Stimulated activated CD4-positive, alpha-beta T cell treated with anti-CD3 and anti-CD28 coated beads, TNF-alpha, amount 100 ng/mL, for 4 hours (primary cell): ENCODE measurements around the gene ATP1B1.

ENCODE experiments used
- DNase-seq, 3 experiments: peaks; one replicate each; pipeline ENCODE4 v3.0.0-alpha.2; 2020; ENCODE audit warnings: low read depth in 3 of 3

Gene ATP1B1

DNA sequence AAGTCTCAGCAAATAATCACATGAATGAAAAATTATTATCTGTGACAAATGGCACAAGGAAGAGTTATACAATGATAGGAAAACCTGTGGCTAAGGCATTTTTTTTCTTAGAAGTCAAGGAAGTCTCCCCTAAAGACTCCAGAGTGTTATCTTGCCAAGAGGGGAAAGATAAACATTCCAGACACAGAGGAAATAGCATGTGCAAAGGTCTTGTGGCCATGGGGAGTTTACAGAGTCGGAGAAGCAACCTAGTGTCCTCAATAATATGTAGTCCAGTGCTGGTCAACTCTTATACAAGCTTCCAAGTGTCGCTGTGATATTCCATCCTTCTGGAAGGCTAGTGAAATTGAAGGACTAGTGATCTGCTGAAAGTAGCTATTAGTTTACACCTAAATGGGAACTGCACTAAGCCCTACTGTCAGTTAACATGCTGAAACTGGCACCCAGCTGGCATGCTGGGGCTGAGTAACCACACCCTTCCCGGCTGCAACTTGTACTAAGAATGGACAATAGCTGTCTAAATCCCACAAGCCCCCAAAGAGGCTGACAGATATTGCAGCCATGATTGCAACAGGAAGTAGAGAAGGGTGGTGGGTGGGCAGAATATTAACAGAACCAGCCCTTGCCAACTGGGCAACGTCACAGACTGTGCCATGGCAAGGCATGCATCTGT is 11.5 kb upstream of the ATP1B1 start:
- DNase-seq: no peak

DNA sequence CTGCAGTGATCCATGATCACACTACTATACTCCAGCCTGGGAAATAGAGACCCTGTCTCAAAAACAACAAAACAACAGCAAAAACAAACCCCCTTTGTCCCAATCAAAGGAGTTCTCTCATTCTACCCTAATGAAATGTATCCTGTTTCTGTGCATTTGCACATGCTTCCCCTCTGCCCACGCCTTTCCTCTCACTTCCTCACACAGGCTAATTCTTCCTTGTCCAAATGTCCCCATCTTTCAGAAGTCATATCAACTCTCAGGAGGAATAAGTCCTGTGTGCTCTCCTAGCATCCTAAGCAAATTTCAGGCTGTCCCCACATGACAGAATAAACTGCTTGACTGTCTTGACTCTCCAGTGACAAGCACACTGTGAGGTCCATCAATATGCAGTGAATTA is 8.1 kb upstream of the ATP1B1 start:
- DNase-seq: no peak

DNA sequence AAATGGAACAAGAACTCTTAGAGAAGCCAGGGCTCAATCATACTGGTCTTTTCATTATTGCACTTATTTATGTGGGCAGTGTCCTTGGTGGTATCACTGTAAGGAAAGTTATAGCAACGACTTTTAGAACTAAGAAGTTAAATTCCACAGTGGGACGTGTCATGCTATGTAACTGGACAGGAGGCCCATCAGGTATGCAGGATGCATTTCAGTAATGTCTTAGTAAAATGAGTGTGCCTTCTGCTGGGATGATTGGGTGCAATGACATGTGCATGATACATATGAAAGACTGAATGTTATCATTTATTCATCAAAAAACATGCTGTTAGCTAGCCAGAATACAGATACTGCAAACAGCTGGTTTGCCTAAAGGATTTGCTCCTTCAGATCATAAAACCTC is 6.9 kb upstream of the ATP1B1 start:
- DNase-seq: no peak

DNA sequence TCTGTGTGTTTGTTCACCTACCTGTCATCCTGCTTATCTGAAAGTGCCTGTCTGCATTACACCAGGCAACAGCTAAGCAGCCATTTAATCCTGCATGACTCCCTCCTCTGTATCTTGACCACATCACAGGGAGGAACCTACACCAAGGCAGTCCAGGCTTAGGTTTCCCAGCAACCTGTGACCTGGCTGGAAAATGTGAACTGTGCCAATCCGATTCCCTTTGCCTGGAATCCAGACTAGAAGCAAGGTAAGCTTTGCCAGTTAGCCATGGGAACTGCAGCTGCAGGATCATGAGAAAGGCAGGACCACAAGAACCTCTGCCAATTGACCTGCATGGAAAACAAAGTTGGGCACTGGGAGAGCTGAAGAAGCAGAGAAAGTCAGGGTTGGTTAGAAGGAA is 6.3 kb upstream of the ATP1B1 start:
- no peak for DNase-seq

DNA sequence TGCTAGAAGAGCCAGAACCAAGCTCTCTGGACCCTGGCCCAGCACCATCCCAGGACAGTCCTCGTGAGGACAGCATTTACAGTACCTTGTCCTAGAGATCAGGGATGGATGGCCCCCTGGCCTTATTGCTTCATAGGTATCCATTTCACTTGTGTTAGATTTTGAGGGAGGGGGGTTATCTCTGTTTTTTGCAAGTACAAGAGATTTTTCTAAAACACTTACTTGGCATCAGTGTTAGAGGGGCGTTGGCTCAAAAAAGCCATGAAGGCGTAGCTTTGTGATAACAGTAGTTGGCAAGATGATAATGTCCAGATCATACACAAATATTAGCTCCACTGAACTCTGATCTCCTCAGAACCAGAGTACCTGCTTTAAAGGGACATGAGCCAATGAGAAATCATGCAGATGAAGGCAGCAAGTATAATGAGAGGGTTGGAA is 5.8 kb upstream of the ATP1B1 start:
- no peak for DNase-seq

DNA sequence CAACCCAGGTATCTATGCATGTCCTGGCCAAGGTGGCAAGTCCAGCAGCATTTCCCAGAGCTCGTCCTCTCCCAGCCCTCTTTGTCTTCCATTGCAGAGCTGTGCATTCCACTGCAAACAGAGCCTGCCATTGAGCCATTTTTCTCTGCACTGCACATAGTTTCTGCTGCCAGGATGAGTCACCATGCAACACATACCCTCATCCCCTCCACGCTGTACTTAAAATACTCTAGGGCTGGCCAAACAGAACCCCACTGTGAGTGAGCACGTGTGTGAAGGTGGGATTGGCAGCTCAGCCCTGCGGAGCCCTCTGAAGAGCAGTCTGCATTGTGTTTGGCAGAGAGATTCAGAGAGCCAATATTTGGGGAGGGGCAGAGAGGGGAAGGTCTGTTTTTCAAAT is 3.9 kb upstream of the ATP1B1 start:
- no peak for DNase-seq

DNA sequence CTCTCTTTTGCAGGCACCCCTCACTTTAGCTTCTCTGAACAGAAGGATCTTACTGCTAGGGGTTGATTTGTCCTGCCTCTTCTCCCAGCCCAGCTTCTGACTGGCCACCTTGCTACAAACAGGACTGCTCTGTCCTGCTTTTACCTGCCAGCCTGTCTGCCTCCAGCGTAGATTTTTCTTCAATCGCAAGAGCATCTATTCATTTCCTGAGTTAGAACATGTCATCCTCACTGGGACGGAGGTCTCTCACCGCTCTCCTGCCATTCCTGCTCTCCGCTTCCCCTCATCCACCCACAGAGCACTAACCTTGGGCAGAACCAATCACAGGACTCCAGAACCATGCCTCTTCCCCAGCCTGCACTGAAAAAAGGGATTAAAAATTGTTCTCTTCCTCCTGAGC is 3.5 kb upstream of the ATP1B1 start:
- DNase-seq: no peak

DNA sequence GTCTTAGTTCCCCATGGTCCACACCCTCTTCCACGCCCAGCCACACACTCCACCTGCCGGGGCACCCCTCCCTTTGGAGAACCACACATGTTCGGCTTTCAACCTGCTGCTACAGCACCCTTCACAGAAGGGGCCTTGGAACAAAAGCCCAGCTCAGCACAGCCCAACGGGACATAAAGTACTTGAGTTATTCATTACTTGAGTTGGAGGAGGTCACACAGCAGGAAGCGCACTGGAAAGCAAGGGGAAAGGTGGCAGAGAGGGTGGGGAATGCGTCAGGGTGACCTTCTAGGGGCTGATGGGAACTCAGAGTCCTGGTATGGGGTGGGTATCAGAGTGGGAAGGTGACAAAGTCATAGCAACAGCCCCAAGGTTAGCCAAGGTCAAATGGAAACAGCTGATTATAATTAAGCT is 3.0 kb upstream of the ATP1B1 start:
- no peak for DNase-seq

DNA sequence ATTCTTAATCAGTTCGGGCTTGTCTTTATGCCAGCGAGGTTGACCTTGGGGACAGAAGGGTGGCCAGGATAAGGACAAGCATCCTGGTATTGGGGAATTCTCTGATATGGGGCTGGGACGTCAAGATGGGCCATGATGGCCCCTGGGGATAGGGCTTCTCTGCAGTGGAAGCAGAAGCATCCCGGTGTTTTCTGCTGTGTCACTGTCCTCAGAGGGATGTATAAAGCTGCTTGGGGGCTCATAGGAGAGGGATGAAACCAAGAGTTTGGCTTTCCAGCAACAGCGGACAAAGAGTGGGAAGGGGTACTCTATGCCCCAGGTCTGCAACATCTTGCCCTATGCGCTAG is 1.4 kb upstream of the ATP1B1 start:
- DNase-seq: no peak

DNA sequence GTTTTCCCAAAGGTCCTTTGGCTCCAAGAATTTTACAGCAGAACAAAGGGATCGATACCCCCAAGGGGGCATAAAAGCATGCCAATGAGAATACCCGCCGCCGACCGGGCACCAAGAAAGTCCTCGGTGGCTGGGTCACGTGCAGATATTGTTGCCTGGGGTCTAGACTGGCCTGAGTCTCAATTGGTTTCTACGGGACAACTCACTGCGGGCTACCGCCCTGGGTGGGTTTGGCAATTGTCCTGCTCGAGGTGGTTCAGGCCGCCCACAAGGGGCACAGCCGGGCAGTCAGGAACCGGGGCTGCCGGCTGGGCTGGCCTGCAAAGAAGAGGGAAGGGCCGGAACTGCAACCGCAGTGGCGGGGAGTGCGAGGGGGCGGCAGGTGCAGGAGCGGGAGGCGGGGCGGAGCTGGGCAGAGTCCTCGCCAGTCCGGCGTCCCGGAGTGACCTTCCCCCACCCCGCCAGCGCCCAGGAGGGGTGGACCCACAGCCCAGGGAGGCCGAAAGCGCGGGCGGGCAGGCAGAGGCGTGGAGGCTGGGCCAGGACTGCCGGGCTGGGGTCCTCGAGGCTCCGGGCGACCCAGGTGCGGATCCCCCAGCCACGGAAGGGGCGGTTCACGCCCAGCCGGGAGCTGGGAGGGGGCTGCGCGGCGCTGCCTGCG is 926 bp upstream of the ATP1B1 start:
- DNase-seq: peak in 1 of 3 experiments; percentile 17

DNA sequence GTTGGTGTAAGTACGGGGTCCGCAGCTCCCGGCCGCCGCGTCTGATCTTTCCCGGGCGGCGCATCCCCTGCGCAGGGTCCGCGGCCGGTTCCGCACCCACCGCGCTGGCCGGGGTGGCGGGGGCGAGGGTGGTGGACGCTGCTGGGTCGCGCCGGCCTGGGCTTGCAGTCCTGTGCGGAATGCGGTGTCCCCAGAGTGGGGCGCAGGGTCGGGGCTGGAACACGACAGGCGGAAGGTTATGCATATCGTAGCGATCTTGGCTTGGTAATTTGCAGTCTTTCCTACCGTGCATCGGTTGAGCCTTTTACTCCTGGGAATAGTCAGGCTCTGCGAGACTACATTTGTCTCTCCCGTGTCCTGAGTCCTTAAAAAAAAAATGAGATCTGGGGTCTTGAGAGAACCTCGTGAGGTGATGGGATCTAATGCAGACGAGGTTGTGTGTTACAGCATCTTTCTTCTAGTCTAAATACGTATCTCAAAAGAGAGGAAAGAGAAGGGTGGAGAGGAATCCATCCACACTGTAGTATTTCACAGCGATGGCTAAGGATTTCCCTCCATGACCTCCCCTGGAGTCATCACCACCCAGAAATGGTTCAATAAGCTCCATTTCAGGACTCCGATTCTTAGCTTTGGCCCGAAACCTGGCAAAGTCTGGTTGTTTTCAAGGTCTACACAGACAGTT is 572 bp downstream of the ATP1B1 start:
- DNase-seq: no peak

DNA sequence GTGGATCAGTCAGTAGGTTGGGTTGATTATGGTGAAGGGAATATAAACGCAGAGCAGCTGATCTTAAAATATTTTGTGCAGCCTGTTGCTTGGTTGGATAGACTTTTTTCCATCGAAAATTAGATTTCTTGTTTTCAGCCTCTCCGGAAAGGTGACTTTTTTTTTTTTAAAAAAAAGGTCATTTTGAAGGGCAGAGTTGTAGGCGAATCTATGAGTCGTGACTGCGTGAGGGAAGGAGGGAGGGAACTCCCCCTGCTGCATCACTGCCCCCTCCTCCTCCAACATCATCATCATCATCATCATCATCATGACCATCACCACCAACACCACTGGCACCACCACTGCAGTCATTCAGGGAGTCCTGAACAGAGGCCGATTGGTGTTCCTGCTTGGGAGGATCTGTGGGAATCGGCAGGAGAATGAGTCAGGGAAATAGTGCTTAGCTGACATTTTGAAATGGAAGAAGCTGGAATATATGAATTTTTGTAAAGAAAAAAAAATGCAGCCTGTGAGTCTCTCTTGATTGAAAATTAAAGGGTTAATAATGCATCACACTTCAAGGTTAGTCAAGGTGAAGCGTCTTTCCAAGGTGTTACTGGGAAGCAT is 1.2 kb downstream of the ATP1B1 start:
- DNase-seq: no peak

DNA sequence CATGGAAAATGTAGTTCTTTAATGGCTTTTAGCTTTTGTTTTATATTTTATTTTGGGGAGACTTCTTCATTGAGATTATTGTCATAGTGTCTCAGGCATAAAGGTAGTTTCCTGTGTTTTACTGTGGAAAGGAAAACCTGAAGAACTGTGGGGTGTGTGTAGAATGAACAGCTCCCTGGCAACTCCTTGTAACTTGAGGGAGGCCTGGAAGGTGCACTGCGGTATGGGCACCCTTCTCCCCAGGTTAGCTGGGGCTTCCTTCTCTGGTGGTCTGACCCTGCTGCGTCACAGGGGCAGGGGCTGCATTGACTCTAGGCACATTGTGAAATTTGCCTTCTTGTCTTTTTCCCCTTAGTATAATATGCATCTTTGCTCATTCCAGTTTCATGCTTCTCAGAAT is 1.7 kb downstream of the ATP1B1 start:
- DNase-seq: no peak

DNA sequence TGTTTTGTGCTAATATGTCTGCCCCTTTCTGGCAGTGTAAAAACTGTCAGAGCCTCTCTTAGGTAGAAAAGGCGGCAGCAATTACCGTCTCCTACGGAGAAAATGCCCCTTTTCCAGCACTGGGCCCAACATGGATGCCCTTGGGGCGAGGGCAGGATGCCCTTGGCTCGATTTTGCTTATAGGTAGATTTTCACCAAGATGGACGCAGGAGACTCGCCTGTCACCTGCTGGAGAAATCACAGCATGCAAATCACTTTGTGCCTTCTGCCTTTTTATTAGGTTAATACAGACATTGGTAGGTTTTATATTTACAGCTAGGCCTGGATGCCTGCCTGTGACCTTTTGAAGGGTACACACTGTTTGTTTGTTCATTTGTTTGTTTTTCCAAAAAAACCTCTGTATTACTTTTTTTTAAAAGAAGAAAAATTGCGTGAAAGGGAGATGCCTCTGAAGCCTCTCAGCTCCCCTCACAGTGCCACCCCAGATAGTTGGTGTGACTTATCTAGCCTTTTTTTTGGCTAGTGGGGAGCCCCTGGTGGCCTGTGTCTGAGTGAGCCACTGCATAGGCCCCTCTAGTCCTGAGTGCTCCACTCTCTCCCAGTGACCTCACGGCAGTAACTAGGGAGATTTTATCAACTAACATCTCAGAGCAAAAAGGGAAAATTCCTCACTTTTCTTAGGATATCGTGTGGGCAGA is 2.5 kb downstream of the ATP1B1 start:
- DNase-seq: no peak

DNA sequence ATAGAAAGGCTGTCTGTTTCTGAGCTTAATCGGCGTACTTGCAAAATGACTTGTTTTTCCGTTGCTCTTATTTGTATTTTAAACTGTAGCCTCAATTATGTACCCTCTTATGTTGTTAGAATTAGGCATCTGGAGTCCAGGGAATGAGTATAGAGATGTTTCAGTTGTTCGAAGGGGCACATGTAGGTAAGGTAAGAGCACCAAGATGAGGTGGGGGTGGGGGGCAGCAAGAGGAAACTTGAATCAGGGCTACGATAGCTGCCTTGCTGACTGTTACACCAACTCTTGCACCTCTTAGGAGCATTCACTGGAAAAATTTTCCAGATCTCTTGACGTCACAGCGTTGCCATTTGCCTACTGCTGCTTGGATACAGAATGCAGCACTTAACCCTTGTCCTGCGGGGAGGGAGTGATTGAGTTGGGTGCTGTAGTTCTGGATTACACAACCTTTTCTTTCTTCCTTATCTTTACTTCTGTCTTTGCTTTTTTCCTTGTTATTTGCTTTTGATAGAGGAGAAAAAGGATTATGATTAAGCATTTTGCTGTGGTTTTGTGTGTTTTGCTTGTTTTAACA is 3.2 kb downstream of the ATP1B1 start:
- no peak for DNase-seq

DNA sequence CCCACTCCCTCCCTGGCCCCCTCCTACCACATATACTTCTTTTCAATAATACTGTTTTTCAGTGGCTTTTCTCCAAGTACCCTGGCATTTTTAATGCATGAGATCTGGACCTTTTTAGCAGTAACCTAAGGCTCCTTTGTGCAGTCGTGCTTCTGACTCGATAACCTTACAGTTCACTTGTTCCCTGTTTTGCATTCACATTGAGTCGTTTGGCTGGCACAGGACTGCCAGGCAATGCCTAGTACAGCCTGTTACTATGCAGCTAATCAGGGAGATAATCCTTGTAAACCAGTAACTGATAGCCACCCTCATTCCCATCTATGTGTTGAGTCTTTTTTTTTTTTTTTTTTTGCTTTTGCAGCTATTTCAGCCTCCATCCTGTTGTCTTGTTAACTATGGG is 3.7 kb downstream of the ATP1B1 start:
- DNase-seq: no peak

DNA sequence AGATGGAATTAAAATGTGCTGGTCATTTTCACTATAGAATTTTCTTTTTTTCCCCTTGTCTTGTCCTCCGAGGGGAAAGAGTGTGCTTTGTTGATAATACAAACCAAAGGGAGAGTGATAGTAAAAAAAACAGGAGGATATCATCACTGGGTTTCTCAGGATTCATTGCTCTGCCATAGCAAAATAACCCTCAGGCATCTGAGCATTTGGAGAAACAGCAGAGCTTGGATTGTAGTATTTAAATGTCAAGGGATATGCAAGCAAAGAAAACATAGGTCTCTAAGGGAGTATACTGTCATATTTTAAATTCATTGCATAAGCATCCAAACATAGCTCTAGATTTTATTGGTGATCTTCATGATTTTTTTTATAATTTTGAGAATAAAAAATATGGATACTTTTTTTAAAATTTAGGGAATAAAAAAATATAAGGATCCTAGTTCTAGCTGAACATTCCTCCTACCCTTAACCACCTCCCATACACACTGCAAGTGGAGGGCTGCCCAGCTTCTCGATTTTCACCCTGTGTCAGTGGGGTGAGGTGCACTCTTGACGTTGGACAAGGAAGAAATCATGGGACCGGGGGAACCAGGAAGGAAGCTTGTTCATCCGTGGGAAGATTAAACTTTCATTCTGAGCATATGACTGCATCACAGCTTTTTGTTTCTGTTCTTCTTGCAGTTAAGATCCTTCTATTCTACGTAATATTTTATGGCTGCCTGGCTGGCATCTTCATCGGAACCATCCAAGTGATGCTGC is 4.4 kb downstream of the ATP1B1 start:
- DNase-seq: no peak

DNA sequence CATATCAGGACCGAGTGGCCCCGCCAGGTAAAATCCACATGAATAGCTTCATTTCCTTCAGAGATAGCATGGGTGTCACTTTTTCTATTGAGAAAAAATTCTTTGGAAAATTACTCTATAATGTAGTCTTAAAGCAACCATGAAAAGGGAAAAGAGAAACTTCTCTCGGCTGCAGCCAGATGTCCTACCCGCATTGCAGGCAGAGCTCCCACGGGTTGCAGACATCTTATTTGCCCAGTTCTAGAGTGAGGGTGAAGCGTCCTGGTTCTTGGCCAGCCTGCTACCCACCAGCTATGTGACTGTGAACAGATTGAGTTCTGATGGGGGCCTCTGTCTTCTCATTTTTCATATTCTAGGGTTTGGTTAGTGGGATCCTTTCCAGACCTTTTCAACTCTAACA is 5.0 kb downstream of the ATP1B1 start:
- DNase-seq: no peak

DNA sequence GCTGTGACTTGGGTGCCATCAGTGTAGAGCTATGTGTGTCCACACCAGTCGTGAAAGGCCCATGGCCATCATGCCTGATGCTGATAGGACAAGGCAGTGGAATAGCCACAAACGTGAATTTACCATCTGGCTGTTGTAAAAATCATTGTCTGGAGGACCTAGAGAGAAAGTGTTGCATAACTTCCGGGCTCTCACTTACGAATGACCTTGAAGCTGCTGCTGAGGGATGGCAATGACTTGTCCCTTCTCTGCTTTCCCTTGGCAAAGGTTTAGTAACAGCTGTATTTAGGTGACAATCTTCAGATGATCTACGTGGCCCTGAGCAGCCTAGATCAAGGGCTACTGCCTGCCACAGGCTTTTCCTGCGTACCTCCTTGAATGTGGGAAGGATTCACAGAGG is 5.8 kb downstream of the ATP1B1 start:
- no peak for DNase-seq

DNA sequence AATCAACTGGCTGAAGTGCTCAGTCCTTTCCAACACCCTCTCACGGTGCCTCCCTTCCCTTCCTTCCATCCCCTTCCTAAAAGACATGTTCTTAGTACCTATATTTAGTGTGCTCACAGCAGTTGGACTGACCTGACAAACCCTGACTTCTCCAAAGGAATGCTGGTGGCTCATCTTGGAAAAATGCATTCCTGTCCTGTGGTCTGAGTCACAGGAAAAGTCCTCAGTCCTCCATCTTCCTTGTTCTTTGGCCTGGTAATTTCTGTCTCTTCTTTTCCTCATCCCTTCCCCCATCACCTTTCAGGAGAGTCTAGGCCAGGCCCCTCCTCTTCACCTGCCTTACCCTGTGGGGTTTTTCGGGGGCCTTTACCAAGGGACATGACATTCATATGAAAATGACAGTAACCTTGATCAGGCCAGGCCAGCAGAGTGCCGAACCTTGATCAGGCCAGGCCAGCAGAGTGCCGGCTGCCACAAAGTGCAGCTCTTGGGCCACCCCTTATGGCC is 7.2 kb downstream of the ATP1B1 start:
- DNase-seq: no peak
